Measurements from ENCODE around the gene KLF13. TPM values are rescaled to one million over a fixed set of nuclear protein-coding genes. Genes with fewer than 3 reads are reported as not detected.

Gene KLF13
- total and polyA plus RNA-seq, 7 experiments from 2014 or later: 42.4 to 256 (median 194) TPM

DNA sequence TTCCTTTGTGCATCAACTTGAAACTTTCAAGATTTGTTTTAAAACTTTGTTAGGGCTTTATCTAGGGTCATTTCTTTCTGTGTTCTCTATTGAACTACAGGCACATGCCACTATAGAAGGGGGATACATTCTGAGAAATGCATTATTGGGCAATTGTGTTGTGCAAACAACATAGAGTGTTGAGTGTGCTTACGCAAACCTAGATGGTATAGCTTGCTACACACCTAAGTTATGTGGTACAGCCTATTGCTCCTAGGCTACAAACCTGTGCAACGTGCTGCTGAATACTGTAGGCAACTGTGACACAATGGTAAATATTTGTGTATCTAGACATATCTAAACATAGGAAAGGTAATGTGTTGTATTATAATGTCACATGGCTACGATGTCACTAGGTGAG, 33.0 kb upstream of the KLF13 start:
- Histone ChIP-seq H3K9me3 (ENCODE audit: control insufficient read depth in 2 of 3, low read length in 3 of 3) (no peaks in the 10 kb centered on the region), H3K36me3 (ENCODE audit: control insufficient read depth in 2 of 3, insufficient read depth in 3 of 3, low read length in 3 of 3) (no peaks in the 10 kb centered on the region), H3K4me3 (ENCODE audit: low read length) (no peak overlapping the region), H3K27me3 (ENCODE audit: control insufficient read depth in 2 of 2, insufficient read depth in 2 of 2, low read length in 2 of 2) (no peaks in the 10 kb centered on the region), H3K27ac (ENCODE audit: low read depth, low read length) (no peak overlapping the region), H3K4me1 (ENCODE audit: control insufficient read depth in 2 of 2, insufficient read depth in 2 of 2, low read length in 2 of 2) (no peaks in the 10 kb centered on the region)
- DNase-seq: no peak
- no peak overlapping the region for H3K4me3 Mint-ChIP-seq
- H3K4me1 Mint-ChIP-seq: peaks cover 0 to 25% (median 3%) of the 10 kb centered on the region in 7 donors
- ChIA-PET POLR2A (no interaction called here), CTCF (no interaction called here)
- H3K36me3 Mint-ChIP-seq: peaks cover 0 to 4% (median 0%) of the 10 kb centered on the region in 5 donors
- H3K27me3 Mint-ChIP-seq: peaks cover 0 to 61% (median 0%) of the 10 kb centered on the region in 5 donors
- peak overlapping the region in 1 of 9 donors; percentile 34 for H3K27ac Mint-ChIP-seq
- peaks cover 0 to 4% (median under 1%) of the 10 kb centered on the region in 11 donors for H3K9me3 Mint-ChIP-seq
- intact Hi-C loops (cut with micrococcal nuclease): no loop called here
- ATAC-seq: no peak

GRCh38 chr15:31294067-31294466, 32.6 kb upstream of the KLF13 start:
- Histone ChIP-seq H3K27me3 (ENCODE audit: control insufficient read depth in 2 of 2, insufficient read depth in 2 of 2, low read length in 2 of 2) (no peaks in the 10 kb centered on the region), H3K4me3 (ENCODE audit: low read length) (no peak overlapping the region), H3K27ac (ENCODE audit: low read depth, low read length) (no peak overlapping the region), H3K9me3 (ENCODE audit: control insufficient read depth in 2 of 3, low read length in 3 of 3) (no peaks in the 10 kb centered on the region), H3K36me3 (ENCODE audit: control insufficient read depth in 2 of 3, insufficient read depth in 3 of 3, low read length in 3 of 3) (no peaks in the 10 kb centered on the region), H3K4me1 (ENCODE audit: control insufficient read depth in 2 of 2, insufficient read depth in 2 of 2, low read length in 2 of 2) (no peaks in the 10 kb centered on the region)
- H3K27me3 Mint-ChIP-seq: peaks cover 0 to 58% (median 0%) of the 10 kb centered on the region in 5 donors
- H3K4me1 Mint-ChIP-seq: peaks cover 0 to 25% (median 3%) of the 10 kb centered on the region in 7 donors
- CTCF ChIA-PET: interaction anchor here (0.6 kb wide), 1 partner anchor 194 kb away, joined by 4 read pairs; no protein-coding TSS in a partner anchor
- POLR2A ChIA-PET: interaction anchor here (0.9 to 1.2 kb wide), 3 partner anchors 26 to 31 kb away, joined by 3 to 4 read pairs (median 4); no protein-coding TSS in a partner anchor
- no peak overlapping the region for H3K4me3 Mint-ChIP-seq
- H3K36me3 Mint-ChIP-seq: peaks cover 0 to 4% (median 0%) of the 10 kb centered on the region in 5 donors
- intact Hi-C loops (cut with micrococcal nuclease): no loop called here
- H3K9me3 Mint-ChIP-seq: peaks cover 0 to under 1% (median 0%) of the 10 kb centered on the region in 11 donors
- DNase-seq: no peak
- no peak for ATAC-seq
- no peak overlapping the region for H3K27ac Mint-ChIP-seq

DNA sequence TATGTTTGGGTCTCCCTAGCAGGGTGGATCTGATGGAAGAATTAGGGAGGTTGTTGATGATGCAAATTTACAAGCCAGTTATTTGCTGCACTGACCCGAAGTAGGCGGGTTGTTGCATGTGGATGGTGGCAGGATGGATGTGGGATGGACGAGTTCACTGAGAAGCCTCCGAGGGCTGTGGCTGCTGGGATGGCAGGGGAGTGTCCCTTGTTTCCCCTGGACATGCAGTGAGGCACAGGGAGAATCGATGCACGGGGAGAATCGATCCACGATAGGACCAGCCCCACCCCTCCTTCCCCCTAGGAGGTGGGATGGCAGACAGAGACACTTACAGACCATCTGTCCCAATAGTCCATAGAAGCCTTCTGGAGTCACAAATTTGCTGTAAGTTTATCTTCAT, 31.0 kb upstream of the KLF13 start:
- Mint-ChIP-seq H3K4me3 (no peak overlapping the region), H3K4me1 (peaks cover 0 to 24% (median 6%) of the 10 kb centered on the region in 7 donors), H3K27me3 (peaks cover 0 to 51% (median 0%) of the 10 kb centered on the region in 5 donors), H3K36me3 (peaks cover 0 to 4% (median 0%) of the 10 kb centered on the region in 5 donors), H3K27ac (peak overlapping the region in 1 of 9 donors; percentile 10), H3K9me3 (no peaks in the 10 kb centered on the region)
- peak in 1 of 9 donors; percentile 9 for DNase-seq
- H3K27ac ChIP-seq (ENCODE audit: low read depth, low read length): no peak overlapping the region
- CTCF ChIA-PET: no interaction called here
- no peak for ATAC-seq
- H3K4me1 ChIP-seq (ENCODE audit: control insufficient read depth in 2 of 2, insufficient read depth in 2 of 2, low read length in 2 of 2): no peaks in the 10 kb centered on the region
- no peaks in the 10 kb centered on the region for H3K9me3 ChIP-seq (ENCODE audit: control insufficient read depth in 2 of 3, low read length in 3 of 3)
- no peak overlapping the region for H3K4me3 ChIP-seq (ENCODE audit: low read length)
- no peaks in the 10 kb centered on the region for H3K27me3 ChIP-seq (ENCODE audit: control insufficient read depth in 2 of 2, insufficient read depth in 2 of 2, low read length in 2 of 2)
- no peaks in the 10 kb centered on the region for H3K36me3 ChIP-seq (ENCODE audit: control insufficient read depth in 2 of 3, insufficient read depth in 3 of 3, low read length in 3 of 3)
- POLR2A ChIA-PET: interaction anchor here (1.4 to 1.5 kb wide), 2 partner anchors 8 to 11 kb away, joined by 3 to 9 read pairs; no protein-coding TSS in a partner anchor
- intact Hi-C loops (cut with micrococcal nuclease): no loop called here

GRCh38 chr15:31296219-31296645, 30.4 kb upstream of the KLF13 start:
- intact Hi-C loops (cut with micrococcal nuclease): no loop called here
- no peaks in the 10 kb centered on the region for H3K4me1 ChIP-seq (ENCODE audit: control insufficient read depth in 2 of 2, insufficient read depth in 2 of 2, low read length in 2 of 2)
- ChIA-PET CTCF (no interaction called here), POLR2A (interaction anchor here (1.1 kb wide), 1 partner anchor 16 kb away, joined by 3 read pairs; no protein-coding TSS in a partner anchor)
- Mint-ChIP-seq H3K4me3 (no peak overlapping the region), H3K27ac (no peak overlapping the region), H3K9me3 (no peaks in the 10 kb centered on the region), H3K4me1 (peaks cover 0 to 19% (median 6%) of the 10 kb centered on the region in 7 donors), H3K27me3 (peaks cover 0 to 45% (median 0%) of the 10 kb centered on the region in 5 donors), H3K36me3 (peaks cover 0 to 3% (median 0%) of the 10 kb centered on the region in 5 donors)
- H3K4me3 ChIP-seq (ENCODE audit: low read length): no peak overlapping the region
- ATAC-seq (no peak), DNase-seq (no peak)
- H3K36me3 ChIP-seq (ENCODE audit: control insufficient read depth in 2 of 3, insufficient read depth in 3 of 3, low read length in 3 of 3): no peaks in the 10 kb centered on the region
- no peaks in the 10 kb centered on the region for H3K27me3 ChIP-seq (ENCODE audit: control insufficient read depth in 2 of 2, insufficient read depth in 2 of 2, low read length in 2 of 2)
- H3K27ac ChIP-seq (ENCODE audit: low read depth, low read length): no peak overlapping the region
- no peaks in the 10 kb centered on the region for H3K9me3 ChIP-seq (ENCODE audit: control insufficient read depth in 2 of 3, low read length in 3 of 3)

DNA sequence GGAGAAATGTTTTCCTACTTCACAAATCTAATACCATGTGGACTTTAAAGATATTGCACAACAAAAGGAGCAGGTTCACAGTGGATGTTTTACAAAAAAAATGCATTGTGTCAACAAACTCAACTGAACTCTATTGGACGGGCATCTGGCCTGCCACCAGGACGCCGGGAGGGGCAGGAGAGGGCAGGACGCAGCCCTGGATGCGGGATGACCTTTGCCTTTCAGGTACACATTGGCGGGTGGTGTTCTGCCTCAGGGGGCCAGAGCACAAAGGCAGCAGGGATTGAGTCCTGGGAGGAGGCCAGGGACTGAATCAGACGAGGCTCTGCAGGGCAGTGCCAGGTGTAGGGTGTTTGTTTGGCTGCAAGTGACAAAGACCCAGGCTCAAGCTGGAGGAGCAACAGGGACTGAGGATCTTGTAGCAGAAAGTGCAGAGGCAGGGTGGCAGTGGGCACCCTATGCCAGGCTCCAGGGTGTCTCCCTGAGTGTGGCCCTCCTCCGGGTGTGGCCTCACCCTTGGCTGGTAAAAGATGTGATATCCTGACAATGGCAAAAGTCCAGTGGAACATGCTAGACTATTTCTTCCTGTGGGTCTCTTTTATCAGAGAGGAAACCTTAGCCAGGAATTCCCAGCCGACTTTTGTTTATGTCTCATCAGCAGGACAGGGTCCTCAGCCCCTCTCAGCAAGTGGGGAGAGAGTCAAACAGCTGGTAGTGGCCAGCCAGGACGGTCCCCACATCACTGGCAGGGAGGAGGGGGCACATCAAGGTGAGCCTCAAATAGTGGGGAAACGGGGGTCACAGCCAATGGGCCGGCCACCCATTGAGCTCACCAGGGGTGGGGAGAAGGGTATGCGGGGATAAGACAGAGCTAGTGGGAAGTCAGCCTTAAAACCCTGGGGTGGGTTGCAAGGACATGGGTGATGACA, 29.7 kb upstream of the KLF13 start:
- Mint-ChIP-seq H3K9me3 (no peaks in the 10 kb centered on the region), H3K4me3 (no peak overlapping the region), H3K27ac (no peak overlapping the region), H3K36me3 (peaks cover 0 to 2% (median 0%) of the 10 kb centered on the region in 5 donors), H3K4me1 (peaks cover under 1 to 16% (median 6%) of the 10 kb centered on the region in 7 donors), H3K27me3 (peaks cover 0 to 38% (median 0%) of the 10 kb centered on the region in 5 donors)
- DNase-seq (peak in 1 of 9 donors; percentile 19), ATAC-seq (no peak)
- H3K4me1 ChIP-seq (ENCODE audit: control insufficient read depth in 2 of 2, insufficient read depth in 2 of 2, low read length in 2 of 2): no peaks in the 10 kb centered on the region
- H3K9me3 ChIP-seq (ENCODE audit: control insufficient read depth in 2 of 3, low read length in 3 of 3): no peaks in the 10 kb centered on the region
- intact Hi-C loops (cut with micrococcal nuclease): no loop called here
- no peak overlapping the region for H3K4me3 ChIP-seq (ENCODE audit: low read length)
- H3K27me3 ChIP-seq (ENCODE audit: control insufficient read depth in 2 of 2, insufficient read depth in 2 of 2, low read length in 2 of 2): no peaks in the 10 kb centered on the region
- POLR2A ChIA-PET: interaction anchor here (1.1 kb wide), 1 partner anchor 16 kb away, joined by 3 read pairs; no protein-coding TSS in a partner anchor
- H3K27ac ChIP-seq (ENCODE audit: low read depth, low read length): no peak overlapping the region
- H3K36me3 ChIP-seq (ENCODE audit: control insufficient read depth in 2 of 3, insufficient read depth in 3 of 3, low read length in 3 of 3): no peaks in the 10 kb centered on the region
- CTCF ChIA-PET: no interaction called here

- Mint-ChIP-seq H3K27ac (no peak overlapping the region), H3K4me1 (peaks cover 5 to 25% (median 9%) of the 10 kb centered on the region in 7 donors), H3K36me3 (peaks cover 0 to 2% (median 0%) of the 10 kb centered on the region in 5 donors), H3K4me3 (no peak overlapping the region), H3K27me3 (peaks cover 0 to 30% (median 0%) of the 10 kb centered on the region in 5 donors), H3K9me3 (no peaks in the 10 kb centered on the region)
- CTCF ChIA-PET: interaction anchor here (0.6 kb wide), 1 partner anchor 134 kb away, joined by 3 read pairs; no protein-coding TSS in a partner anchor
- POLR2A ChIA-PET: interaction anchor here (1.3 kb wide), 1 partner anchor 36 kb away, joined by 4 read pairs; no protein-coding TSS in a partner anchor
- Histone ChIP-seq H3K27me3 (ENCODE audit: control insufficient read depth in 2 of 2, insufficient read depth in 2 of 2, low read length in 2 of 2) (no peaks in the 10 kb centered on the region), H3K27ac (ENCODE audit: low read depth, low read length) (no peak overlapping the region), H3K4me1 (ENCODE audit: control insufficient read depth in 2 of 2, insufficient read depth in 2 of 2, low read length in 2 of 2) (peaks cover 0 to 2% of the 10 kb centered on the region in 2 donors), H3K9me3 (ENCODE audit: control insufficient read depth in 2 of 3, low read length in 3 of 3) (no peaks in the 10 kb centered on the region), H3K4me3 (ENCODE audit: low read length) (no peak overlapping the region), H3K36me3 (ENCODE audit: control insufficient read depth in 2 of 3, insufficient read depth in 3 of 3, low read length in 3 of 3) (no peaks in the 10 kb centered on the region)
- DNase-seq (peak in 1 of 9 donors; percentile 17), ATAC-seq (no peak)
- intact Hi-C loops (cut with micrococcal nuclease): no loop called here
These were observed 28.8 kb upstream of the KLF13 start for GRCh38 chr15:31297575-31298456.

All from naive thymus-derived CD4-positive, alpha-beta T cell (primary cell).